H1 (cell line): ENCODE measurements around the gene PRR5L. TPM values are rescaled to one million over a fixed set of nuclear protein-coding genes. Genes with fewer than 3 reads are reported as not detected.

Source experiments
- CBX8 ChIP-seq: fragments of 300-800, 300-1000 bp; sonication (generic); IDR thresholded peaks from 2 replicates; pipeline ENCODE4 v1.7.1; 2016; ENCODE audit warnings: low read depth, low read length, borderline replicate concordance
- polyA plus RNA-seq, 7 experiments: library from polyadenylated mRNA; depleted of rRNA in 3 of 7; stranded (reverse) in 5 of 7; unstranded in 2 of 7; fragments of >200 nt in 5 of 7; fragments of 200-250 nt in 2 of 7; gene quantifications; 1 replicate in 5 of 7; 2 replicates in 1 of 7; 4 replicates in 1 of 7; pipeline versions ENCODE4 v1.2.1 to v1.2.3, GENCODE V29; 2011 to 2013; ENCODE audit warnings: missing spikeins in 2 of 7, mixed read lengths in 2 of 7
- total RNA-seq: library from RNA; stranded (reverse); fragmentation: NEBNext Ultra II Directional; extraction: Animal tissue kit (Norgen Biotek cat#: 25700); gene quantifications from 2 replicates; pipeline ENCODE4 v1.2.1, GENCODE V29; 2021

Gene PRR5L
- total and polyA plus RNA-seq, 2 of the 8 experiments (the other 6 are each of a cell fraction or from before 2014, with no cell fraction given) = 6.6 to 10.1 TPM

- no peak for TF ChIP-seq CBX8
- TF ChIP-seq, all 59 proteins: peak for 0
Measured at GRCh38 chr11:36499315-36499714, 203.2 kb downstream of the PRR5L start (continued).
